ENCODE measurements around the gene ARHGAP6.

ARHGAP6 gene

DNA sequence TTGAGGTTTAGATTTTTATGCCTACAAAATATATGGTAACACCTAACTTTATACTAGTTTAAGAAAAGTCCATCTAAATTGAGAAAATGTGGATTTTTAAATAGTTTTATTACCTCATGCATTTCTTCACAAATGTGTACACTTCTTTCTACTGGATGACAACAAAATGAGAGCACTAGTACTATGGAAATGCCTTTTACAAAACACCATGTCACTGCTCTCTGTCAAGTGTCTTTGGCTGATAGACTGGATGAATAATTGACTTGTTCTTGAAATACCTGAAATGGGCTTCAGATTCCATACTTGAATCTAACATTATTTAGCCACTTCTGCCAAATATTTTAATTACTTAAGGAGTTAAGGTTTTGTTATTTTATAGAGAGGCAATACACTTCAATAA, 323.0 kb downstream of the ARHGAP6 start:
- DNase-seq = no peak

DNA sequence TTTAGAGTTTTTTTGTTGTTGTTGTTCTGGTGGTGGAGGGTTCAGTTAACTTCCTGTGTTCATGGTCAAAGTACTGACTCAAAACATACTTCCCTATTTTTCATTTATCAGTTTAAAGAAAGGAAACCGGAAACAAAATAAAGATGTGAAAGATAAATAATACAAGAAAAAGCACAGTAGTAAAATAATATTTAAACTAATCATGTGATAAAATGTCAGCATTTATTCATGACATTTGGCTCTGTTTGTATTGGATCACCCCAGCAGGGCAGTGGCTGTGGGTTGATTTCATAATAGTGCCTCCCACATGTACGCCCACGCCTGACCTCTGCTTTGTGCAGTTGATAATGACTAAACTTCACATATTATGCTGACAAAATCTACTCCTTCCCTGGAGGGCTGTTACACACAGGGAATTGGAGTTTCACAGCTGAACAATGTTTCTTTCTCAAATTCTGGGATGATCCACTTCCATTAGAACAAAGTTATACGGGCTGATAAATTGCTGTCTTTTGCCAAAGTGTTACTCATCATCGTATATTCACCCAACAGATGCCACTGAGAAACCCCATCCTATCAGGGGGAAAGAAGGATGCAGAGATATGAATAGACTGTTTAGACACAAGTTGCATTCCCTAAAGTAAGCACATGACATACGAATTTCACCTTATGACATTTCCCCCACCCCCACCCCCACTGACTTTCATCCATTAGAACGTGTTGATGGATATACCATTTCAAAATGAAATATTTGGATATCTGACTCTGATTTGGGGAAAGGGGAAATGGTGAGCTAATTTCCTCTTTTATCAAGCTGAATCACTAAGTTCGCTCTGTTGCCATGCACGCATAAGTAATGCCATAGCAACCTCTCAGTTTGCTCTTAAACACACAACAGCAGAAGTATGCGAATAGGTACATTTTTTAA, 324.2 kb downstream of the ARHGAP6 start:
- no peak for DNase-seq

DNA sequence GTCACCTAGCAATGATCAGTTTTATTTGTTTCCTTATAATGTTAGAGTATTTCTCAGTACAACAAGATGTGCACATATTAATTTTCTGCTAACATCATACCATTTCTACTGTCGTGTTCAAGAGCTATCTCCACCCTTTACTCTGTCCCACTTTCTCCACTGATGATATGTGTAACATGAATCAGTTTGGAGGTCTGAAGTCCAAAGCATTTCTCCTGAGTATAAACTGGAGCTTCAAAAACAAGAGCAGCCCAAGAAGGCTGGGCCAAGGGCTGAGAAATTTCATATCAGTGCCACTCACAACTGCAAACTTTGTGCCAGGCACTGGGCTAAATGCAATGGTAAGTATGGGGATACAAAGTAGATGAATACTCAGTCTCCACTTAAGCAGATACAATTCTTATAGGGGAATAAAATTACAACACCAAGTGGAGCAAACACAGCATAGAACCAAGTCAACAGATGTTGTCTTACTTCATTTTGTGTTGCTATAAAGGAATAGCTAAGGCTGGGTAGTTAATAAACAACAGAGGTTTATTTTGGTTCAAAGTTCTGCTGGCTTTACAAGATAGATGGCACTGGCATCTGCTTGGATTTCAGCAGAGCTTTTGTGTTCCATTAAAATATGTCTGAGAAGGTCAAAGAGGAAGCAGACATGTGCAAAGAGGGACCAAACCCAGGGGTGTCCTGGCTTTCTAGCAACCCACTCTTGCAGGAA, 328.3 kb downstream of the ARHGAP6 start:
- DNase-seq = no peak

DNA sequence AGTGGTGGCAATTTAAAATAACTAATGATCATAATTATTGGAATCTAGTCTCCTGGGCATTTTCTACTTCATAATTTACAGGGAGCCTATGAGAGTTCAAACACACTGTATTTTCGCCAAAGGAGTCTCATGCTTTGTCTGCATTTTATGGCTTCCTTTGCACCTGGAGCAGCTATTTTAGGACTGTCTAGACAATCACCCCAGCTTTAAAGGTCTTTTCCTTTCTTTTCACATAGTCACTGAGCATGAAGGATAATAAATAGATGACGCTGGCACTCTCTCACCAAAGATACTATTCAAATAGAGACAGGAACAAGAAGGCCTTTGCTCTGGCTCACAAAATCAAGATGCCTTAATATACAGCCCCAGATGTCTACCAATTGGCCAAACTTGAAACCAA, 329.5 kb downstream of the ARHGAP6 start:
- DNase-seq = peak; percentile 27

DNA sequence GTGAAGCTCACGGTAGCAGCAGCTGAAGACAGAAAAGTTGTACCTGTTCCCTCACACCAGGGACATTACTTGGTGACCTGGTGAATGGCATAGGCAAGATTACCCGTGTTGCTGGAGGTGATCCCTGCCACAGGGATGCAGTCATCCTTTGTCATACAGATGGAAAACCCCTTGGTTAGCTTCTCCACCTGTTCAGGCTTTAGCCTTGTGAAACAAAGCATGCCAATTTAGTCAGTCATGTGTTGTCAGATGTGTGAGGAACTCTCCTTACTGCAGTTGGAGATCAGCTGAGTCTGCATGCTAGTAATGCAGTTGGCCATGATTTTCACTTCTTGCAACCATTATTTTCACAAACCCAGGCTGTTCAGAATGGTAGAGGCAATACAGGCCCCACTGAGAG, 331.6 kb downstream of the ARHGAP6 start:
- no peak for DNase-seq

DNA sequence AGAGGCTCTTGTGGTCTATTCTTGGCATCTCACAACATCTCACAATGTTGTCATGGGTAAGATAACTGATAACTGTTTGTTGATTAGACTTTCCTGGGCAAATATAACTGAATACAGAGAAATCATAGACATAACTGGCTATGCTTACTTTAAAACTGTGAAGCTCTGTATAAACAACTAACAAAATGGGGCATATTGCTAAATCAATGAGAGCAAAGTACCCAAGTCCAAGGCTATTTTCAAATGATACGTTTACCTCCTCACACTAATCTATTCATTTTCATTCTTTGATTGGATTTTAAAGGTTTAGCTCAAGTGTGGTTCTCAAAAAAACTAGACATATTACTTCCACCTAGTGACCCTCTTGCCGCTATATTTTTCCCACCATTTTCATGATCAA, 333.9 kb downstream of the ARHGAP6 start:
- DNase-seq = no peak

DNA sequence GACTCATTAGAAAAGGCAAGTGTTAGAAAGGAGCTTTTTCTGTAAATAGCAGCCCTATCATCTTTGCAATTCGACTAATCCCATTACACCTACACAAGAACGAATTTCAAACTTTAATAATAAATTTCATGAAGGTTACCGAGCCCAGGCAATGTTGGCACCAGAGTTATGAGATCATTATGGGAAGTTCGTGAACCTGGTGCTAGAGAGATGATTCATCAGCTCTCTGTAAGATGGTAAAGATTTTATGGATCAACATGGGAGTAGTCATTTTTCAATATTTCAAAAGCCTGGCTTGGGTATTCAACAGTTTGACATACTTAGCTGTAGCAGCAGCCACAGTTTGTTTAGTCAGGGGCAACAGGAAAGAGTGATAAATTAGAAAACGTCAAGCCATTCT, 336.7 kb downstream of the ARHGAP6 start:
- DNase-seq = no peak

DNA sequence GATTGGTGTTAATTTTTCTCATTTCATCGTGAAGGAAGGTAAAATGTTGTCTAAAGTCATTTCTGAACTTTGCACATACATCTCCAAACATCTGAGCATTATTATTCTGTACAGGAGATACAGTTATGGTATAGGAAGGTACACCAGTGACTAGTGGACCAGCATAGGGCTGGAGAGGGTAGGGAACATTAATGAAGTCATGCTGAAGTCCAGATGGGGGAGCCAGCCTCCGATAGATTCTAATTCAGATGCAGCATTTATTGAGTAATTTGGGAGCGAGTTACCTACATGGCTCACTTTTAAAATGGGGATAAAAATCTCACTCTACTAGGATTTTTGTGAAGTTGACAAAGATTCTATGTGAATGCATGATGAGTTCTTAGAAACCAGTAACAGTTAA, 337.6 kb downstream of the ARHGAP6 start:
- DNase-seq = no peak

DNA sequence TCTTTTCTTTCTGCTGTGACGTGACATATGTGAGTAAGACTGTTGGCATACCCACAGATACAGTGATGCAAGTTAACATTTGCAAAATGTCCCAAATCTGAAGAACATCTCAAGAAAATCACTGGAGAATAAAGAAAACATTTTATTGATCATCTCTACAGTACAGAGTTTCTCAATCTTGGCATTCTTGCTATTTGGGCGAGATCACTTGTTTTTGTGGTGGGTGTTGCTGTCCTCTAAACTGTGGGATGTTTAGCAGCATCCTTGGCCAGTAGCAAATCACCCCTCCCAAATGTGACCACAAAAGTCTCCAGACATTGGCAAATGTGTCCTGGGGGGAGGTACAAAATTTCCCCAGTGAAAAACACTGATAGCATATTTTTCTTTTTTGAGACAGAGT, 343.7 kb downstream of the ARHGAP6 start:
- no peak for DNase-seq

DNA sequence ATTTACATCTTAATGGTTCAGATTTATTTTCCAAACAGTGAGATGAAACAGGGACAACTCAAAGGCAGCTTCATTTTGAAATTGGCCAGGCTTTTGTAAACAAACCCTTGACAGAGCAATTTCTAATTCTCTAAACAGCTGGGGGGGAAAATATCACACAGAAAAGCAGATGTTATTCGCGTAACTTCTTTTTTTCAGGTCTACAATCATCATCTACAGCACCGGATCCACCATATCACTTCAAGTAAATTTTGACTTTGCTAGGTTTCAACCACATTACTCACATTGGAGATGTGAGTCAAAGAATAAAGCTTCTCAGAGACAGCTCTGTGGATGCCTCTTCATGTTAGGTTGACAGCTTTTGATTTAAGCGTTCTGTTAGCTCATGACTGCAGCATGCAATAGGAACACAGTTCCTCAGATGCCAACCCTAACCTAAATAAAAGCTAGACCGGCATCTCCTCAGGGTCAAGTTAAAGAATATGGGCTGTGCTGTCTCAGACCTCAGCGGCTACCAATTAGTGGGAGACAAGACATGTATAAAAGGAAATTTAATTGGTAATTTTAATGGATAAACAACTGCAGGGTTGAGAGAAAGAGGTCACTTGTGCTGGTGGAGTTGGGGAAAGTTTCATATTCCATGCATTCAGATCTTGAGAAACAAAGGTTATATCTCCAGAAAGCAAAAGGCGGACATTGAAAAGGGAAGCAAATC, 345.8 kb downstream of the ARHGAP6 start:
- no peak for DNase-seq

DNA sequence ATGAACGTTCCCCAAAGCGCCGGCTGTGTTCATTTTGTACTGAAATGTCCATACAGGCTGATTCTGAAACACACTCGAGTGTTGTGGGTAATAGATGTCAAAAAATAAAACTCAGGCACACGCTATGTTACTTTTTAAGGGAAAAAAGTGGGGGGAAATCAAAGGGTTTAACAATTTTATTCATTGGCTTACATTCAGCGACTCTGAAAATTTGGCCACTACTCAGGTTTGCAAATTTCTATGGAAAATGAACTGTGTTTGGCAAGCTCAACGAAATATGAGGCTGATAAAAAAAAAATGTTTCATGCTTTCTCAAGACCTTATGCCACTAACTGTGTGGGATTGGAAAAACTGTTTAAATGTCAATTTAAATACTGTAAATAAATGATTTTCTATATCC, 354.0 kb downstream of the ARHGAP6 start:
- no peak for DNase-seq

DNA sequence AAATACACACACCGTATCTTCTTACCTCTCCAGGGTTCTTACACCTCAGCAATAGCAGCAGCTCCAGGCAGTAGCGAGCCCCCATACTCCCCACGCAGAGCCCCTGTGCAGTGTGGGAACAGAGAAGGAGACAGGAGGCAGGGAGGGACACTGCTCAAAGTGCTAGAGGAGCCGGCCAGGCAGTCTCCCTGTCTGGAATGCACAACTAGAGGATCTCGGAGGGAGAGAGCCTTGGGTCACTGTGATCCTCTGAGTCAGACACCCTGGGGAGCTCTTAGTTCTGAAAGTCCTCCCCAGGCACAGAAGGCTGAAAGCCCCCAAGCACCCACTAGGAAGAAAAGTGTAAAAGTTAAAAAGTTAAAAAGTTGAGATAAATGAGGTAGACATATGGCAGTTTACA, 356.5 kb downstream of the ARHGAP6 start:
- DNase-seq = no peak

DNA sequence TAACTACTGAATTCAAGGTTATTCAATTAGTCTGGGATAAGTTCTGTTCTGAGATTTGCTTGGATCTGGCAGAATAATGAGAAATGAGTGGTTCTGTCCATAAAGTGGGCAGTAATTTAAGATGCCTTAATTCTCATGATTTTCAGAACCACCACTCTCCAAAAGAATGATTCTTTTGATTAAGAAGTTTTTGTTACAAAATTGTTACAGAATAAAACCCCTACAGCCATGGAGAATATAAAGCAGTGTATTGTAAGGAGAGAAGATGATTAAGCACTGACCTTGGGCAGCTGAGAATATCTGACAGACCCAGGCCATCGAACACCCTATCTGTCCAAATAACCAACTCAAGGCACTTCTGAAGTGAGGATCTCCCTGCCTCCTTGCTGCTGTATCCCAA, 360.1 kb downstream of the ARHGAP6 start:
- no peak for DNase-seq

DNA sequence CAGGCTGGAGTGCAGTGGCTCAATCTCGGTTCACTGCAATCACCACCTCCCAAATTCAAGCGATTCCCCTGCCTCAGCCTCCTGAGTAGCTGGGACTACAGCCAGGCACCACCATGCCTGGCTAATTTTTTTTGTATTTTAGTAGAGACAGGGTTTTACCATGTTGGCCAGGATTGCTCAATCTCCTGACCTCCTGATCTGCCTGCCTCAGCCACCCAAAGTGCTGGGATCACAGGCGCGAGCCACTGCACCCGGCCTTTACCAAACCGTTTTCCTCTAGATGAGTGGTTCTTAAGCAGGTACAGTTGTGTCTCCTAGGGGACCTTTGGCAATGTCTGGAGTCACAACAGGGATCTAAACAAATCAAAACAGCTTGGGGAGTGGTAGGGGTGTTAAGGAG, 360.9 kb downstream of the ARHGAP6 start:
- no peak for DNase-seq

DNA sequence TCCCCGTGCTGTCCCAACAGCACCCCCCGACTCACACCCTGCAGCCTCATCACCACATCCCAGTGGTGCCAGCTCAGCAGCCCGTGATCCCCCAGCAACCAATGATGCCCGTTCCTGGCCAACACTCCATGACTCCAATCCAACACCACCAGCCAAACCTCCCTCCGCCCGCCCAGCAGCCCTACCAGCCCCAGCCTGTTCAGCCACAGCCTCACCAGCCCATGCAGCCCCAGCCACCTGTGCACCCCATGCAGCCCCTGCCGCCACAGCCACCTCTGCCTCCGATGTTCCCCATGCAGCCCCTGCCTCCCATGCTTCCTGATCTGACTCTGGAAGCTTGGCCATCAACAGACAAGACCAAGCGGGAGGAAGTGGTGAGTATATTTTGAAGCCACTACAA, 367.1 kb downstream of the ARHGAP6 start:
- no peak for DNase-seq

DNA sequence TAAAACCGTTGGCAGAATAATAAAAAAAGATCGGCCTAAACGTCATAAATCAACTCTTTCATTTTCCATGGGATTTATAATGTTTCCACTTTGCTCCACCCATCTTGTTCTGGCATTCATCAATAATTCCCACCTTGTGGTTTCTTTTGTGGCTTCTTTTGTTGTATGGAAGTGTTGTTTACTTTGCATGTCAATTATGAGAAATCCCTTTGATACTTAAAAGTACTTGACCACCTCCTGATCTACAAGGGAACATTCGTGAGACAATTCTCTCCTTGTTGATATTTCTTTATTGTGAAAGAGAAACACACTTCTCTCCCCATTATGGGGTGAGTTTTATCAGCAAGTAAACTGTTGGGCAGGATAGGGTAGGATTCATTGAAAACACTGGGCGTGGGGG, 369.7 kb downstream of the ARHGAP6 start:
- peak; percentile 16 for DNase-seq

DNA sequence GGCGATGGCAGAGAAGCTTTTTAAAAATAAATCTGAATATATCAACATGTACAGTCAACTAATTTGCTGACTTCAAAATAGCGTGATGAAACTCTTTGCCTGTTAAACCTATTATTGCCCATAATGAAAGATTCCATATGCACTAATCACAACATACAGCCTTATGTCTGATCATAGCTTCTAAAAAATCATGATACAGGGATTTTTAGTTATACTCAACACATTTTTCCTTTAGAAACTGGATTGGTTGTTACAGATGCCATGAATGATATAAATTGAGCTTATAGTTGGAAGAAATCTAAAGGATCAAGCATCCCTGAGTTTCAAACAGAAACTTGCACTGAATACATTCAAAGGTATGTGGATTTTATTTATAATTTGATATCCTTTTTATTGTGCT, 372.6 kb downstream of the ARHGAP6 start, which contains the start of gene AMELX:
Gene AMELX (plus strand): TSS at position 301 of the 400 bp plus-strand sequence. CDS start 1,376 bp downstream, outside the sequence.
- no peak for DNase-seq

DNA sequence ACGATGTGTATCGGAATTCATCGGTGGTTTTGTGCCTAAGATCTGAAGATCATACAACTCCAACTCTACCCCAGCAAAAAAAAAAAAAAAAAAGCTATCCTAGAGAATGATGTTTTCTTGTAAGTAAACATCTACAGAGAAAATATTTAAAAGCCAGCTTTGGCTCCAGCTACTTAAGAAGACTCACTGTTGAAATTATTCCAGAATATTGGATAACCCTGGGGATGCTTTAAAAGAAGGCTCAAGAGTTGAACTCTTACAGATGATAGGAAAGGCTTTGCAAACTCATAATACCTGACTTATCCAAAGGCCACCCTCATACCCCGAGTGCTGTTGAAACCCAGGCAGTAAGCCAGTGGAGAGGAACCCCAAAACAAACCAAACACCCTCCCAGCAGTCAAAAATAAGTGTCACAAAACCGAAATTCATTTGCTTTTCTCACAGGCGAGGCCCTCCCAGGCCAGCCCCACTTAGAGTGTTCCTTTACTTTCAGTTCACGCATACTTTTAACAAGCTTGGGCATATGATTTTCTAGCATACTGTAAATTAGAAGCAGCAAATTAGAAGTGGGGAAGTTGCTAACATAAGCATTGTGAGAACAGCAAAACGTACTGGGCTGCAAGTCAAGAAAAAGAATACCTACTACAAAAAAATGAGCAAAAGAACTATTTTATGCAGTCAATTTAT, 375.2 kb downstream of the ARHGAP6 start:
- no peak for DNase-seq

DNA sequence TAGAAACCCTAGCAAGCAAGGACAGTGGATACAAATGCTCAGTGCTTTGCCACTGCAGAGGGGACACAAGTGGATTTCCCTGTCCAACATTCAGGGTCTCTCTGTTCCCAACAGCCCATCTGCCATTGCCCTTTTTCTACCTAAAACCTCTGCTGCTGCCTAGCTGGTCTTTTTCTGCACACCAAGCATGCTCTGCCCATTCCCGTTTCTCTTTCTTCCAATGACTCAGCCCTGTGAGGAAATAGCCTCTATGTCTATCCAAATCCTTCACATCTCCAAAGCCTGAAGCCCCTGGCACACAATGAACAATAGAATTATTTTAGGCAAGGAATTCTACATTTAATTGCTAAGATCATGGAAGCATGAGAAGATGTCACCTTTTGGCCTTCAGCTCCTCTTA, 378.2 kb downstream of the ARHGAP6 start:
- DNase-seq = no peak

DNA sequence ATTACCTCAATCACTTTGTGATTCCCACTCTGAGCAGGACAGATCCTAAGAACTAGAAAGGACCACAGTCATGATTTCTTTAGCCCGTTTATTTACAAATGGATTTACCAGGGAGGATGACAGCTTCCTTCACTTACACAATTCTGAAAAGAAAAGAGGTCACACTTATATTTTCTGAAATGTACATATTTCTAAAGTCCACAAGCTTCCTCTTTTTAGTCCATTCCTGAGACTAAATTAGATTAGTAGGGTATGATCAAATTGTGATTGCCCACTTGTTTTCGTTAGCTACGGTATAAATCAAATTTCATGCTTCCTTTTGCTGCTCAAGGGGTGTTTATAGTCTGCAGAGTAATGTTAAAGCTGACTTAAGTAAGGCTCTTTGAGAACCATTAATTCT, 380.1 kb downstream of the ARHGAP6 start:
- no peak for DNase-seq

DNA sequence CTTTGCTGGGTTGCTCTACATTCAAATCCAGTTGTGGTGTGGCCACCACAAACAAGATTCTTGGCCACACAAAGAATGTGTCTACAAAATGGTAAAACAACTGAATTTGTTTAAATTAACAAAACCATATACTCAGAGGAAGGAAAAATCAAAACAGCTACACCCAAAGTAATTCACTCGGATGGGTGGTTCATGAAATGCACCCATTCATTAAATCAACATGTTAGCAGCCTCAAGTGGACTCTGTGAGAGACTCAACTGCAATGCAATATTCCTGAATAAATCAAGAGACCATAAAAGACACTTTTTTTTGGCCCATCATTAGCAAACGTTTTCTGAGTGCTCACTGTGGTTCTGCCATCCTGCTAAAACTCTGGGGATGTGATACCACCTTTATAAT, 383.7 kb downstream of the ARHGAP6 start:
- no peak for DNase-seq

DNA sequence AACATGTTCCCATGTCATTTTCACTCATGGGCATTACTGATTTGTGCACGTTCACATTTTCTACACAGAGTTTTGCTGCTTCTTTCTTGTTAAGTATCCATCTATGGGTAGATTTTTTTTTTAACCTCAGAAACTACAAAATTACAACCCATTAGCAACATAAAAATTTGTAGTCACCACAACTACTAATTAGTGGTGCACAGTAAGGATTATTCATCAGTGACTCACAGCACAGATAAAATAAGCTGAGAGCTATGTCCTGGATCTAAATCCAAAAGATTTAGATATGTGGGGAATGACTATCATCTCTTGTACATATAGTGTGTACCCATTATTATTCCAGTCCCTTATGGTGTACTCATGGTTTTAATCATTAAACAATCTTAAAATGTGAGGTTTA, 392.2 kb downstream of the ARHGAP6 start:
- DNase-seq = no peak

DNA sequence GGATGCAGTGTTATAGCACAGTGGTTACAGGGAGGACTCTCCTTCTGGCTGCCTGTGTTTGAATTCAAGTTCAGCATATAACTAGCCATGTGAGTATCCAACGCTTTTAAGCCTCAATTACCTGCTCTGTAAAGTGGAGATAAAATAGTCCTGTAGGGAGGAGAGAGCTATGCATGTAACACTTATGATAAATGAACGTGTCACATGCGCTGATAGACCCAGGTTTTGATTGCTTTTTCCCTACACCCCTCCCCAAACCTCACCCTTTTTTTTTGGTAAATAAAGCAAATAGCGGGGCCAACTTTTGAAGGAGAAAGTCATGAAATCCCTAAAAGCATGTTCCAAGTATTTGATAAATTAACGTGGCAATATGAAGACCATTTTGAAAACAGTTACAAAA, 392.9 kb downstream of the ARHGAP6 start:
- no peak for DNase-seq

Data from NCI-H774 (cell line).